ENCODE results near the gene PLSCR1.

GRCh38 chr3:146557745-146558144 lies 13.3 kb upstream of the PLSCR1 start:
- no peak for TF ChIP-seq PATZ1 (CRISPR knock-in tag; IDR thresholded peaks at IDR 0.05; ENCODE audit: borderline replicate concordance)
- no peak for TF ChIP-seq PPARA (CRISPR knock-in tag; IDR thresholded peaks at IDR 0.05; ENCODE audit: borderline replicate concordance)
- no peak for TF ChIP-seq RARB (CRISPR knock-in tag; IDR thresholded peaks at IDR 0.05)
- TF ChIP-seq, protein P1, sequence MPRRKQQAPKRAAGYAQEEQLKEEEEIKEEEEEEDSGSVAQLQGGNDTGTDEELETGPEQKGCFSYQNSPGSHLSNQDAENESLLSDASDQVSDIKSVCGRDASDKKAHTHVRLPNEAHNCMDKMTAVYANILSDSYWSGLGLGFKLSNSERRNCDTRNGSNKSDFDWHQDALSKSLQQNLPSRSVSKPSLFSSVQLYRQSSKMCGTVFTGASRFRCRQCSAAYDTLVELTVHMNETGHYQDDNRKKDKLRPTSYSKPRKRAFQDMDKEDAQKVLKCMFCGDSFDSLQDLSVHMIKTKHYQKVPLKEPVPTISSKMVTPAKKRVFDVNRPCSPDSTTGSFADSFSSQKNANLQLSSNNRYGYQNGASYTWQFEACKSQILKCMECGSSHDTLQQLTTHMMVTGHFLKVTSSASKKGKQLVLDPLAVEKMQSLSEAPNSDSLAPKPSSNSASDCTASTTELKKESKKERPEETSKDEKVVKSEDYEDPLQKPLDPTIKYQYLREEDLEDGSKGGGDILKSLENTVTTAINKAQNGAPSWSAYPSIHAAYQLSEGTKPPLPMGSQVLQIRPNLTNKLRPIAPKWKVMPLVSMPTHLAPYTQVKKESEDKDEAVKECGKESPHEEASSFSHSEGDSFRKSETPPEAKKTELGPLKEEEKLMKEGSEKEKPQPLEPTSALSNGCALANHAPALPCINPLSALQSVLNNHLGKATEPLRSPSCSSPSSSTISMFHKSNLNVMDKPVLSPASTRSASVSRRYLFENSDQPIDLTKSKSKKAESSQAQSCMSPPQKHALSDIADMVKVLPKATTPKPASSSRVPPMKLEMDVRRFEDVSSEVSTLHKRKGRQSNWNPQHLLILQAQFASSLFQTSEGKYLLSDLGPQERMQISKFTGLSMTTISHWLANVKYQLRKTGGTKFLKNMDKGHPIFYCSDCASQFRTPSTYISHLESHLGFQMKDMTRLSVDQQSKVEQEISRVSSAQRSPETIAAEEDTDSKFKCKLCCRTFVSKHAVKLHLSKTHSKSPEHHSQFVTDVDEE (CRISPR knock-in tag; IDR thresholded peaks at IDR 0.05), result no peak
- TF ChIP-seq CREB5 (CRISPR knock-in tag; IDR thresholded peaks at IDR 0.05; ENCODE audit: low read depth), result no peak
- no peak for TF ChIP-seq ARNTL (CRISPR knock-in tag; IDR thresholded peaks at IDR 0.05; ENCODE audit: borderline replicate concordance, low read depth)
